KBM-7 (cell line): ENCODE data around the gene FHIP2A.
"Not testable (repeated sequence)": the region's sequence is repeated elsewhere in the genome, so short reads cannot be mapped to it uniquely, and the experiment has no call there.

Experiments
- DNase-seq: peaks from one replicate; pipeline ENCODE4 v3.0.0-alpha.2; 2015
- in situ Hi-C: fragments of 300-500 bp; cut with MboI; formaldehyde crosslinking; loops from 2 replicates; pipeline ENCODE4 v1.14.3; 2020; ENCODE audit warnings: low sequenced_read_pairs, low pct_unique_long_range_greater_than_20kb, mixed read lengths

The FHIP2A gene

GRCh38 chr10:114821293-114821914 is at the start of gene FHIP2A:
Gene FHIP2A, plus strand, starts transcription at chr10:114821780. Its CDS starts 299 bp downstream, at chr10:114822079.
- peak; percentile 76 for DNase-seq

GRCh38 chr10:114772496-114773196 is 48.9 kb upstream of the FHIP2A start:
- in situ Hi-C loops = no loop called here
- DNase-seq = no peak

More at GRCh38 chr10:114821293-114821914, at the start of gene FHIP2A:
- in situ Hi-C loops = no loop called here

- no peak for DNase-seq
- in situ Hi-C loops = no loop called here
These were observed 48.4 kb upstream of the FHIP2A start for GRCh38 chr10:114773197-114773532.

GRCh38 chr10:114775082-114775481 is 46.5 kb upstream of the FHIP2A start:
- in situ Hi-C loops, DNase-seq: not testable (repeated sequence)

DNA sequence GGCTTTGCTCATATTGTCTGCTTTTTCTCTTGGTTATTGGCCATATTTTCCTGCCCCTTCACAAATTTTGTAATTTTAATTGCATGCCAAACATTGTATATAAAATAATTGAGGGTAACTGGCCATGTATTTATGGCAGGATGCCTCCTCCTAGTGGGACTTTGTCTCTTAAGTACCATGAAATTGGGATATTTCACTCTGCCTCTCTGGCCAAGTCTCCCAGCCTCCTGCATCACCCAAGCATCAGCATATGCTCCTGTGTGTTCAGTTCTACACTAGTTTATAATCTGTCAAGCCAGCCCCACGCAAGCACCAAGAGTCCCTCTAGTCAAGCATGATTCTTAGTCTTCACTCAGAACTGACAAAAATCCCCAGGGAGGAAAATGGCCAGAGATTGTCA is 44.2 kb upstream of the FHIP2A start:
- in situ Hi-C loops = no loop called here
- no peak for DNase-seq

- DNase-seq = no peak
- in situ Hi-C loops = no loop called here
These were observed 41.6 kb upstream of the FHIP2A start for GRCh38 chr10:114779803-114780576.

- no peak for DNase-seq
- in situ Hi-C loops = no loop called here
These were observed 40.9 kb upstream of the FHIP2A start for GRCh38 chr10:114780577-114781184.

DNA sequence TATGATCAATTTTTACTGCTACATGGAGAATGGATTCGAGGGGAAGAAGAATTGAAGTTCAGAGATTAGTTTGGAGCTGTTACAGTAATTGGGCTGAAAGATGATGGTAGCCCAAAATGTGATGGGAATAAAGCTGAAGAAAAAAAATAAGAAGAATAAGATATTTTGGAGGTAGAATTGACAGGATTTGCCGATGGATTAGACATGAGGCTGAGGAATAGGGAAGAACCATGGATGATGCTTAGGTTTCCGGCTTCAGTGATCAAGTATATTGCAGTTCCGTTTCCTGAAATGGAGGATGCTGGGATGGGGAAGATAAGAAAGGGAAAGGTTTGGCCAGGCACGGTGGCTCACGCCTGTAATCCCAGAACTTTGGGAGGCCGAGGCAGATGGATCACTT is 38.9 kb upstream of the FHIP2A start:
- DNase-seq = no peak
- in situ Hi-C loops = no loop called here

DNA sequence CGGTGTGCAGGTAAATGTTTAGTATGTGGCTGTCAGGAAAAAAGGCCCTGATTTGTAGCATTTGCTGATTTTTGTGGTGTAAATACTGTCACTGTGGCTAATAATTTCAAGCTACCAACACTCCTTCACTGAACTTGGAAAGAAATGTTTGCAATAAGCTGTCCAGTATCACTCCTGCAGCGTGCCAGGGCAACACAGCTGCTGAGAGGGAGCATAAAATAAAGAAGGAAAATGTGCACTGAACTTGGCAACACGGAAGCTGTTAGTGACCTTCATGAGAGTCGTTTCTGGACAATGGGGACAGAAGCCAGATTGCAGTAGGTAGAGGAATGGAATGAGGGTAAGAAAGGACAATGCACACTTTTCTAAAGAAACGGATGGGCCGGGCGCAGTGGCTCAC is 37.9 kb upstream of the FHIP2A start:
- in situ Hi-C loops = no loop called here
- DNase-seq = no peak

DNA sequence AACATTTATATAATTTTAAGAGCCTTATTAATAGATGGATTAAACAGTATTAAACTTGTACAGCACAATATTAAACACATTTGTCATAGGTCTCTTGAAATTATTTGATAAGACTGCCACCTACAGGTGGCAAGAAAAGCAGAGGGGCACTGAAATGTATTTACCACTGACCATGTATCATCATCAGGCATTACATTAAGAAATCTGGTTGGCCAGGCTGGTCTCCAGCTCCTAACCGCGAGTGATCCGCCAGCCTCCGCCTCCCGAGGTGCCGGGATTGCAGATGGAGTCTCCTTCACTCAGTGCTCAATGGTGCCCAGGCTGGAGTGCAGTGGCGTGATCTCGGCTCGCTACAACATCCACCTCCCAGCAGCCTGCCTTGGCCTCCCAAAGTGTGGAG is 35.1 kb upstream of the FHIP2A start:
- DNase-seq = peak; percentile 14
- in situ Hi-C loops = not testable (repeated sequence)

DNA sequence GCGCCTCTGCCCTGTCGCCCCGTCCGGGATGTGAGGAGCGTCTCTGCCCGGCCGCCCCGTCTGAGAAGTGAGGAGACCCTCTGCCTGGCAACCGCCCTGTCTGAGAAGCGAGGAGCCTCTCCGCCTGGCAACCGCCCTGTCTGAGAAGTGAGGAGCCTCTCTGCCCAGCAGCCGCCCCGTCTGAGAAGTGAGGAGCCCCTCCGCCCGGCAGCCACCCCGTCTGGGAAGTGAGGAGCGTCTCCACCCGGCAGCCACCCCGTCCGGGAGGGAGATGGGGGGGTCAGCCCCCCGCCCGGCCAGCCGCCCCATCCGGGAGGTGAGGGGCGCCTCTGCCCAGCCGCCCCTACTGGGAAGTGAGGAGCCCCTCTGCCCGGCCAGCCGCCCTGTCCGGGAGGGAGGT is 34.4 kb upstream of the FHIP2A start:
- DNase-seq, in situ Hi-C loops: not testable (repeated sequence)

DNA sequence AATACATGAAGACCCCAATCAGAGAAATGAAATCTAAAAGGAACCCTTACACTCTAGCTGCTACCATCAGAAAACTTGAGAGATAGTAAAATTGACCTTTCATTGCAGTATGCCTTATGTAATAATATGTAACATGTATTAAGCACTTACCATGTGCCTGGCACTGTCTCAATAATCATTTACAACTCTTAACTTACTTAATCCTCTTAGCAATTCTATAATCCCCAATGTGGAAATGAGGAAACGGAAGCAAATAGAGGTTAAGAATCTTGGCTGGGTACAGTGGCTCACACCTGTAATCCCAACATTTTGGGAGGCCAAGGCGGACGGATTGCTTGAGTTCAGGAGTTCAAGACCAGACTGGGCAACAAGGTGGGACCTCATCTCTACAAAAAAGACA is 29.8 kb upstream of the FHIP2A start:
- in situ Hi-C loops = no loop called here

DNA sequence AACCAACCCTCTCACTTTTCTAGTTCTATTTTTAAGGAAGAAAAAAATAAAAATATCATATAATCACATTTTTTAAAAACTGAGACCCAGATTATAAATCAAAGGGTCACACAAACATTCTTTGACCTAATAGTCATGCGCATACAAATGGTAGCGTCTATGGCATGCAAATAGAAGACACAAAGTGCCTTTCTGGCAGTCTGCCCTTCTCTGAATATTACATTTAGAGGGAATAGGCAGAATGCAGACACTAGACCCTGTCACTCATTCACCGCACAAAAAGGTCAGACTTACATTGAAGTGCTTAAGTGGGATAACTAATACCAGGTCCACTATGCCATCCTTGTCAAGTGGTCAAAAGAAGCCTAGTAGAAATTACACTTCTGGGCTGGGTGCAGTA is 26.5 kb upstream of the FHIP2A start:
- no peak for DNase-seq
- in situ Hi-C loops = no loop called here

More for the DNA sequence above, 29.8 kb upstream of the FHIP2A start:
- DNase-seq = no peak

DNA sequence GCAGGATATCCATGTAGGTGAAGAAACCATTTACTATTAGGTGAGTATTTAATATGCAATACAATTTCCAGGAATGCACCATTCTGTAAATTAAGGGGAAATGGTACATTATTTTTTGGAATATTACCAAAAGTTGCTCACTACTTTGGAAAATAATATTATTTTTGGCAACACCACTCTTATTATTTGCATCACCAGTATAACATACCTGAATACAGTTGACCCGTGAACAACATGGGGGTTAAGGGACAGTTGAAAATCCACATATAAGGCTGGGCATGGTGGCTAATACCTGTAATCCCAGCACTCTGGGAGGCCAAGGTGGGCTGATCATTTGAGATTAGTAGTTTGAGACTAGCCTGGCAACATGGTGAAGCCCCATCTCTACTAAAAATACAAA is 21.2 kb upstream of the FHIP2A start:
- in situ Hi-C loops = no loop called here
- DNase-seq = no peak

DNA sequence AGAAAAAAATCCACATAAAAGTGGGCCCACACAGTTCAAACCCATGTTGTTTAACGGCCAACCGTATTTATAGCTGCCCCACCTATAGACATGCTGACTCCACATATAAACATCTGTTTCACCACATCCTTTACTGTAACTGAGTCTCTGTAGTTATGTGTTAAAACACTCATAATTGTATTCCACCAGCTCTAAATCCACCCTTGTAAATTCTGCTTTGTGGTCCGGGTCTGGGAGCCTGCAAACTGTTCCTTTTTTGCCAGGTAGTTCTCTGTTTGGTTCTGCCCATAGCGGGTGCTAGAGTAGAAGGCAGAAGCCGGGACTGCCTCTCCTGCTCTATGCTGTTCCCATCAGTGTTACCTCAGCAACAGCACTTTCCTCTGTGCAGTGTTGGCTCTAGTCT is 20.2 kb upstream of the FHIP2A start:
- DNase-seq = peak; percentile 50
- in situ Hi-C loops = no loop called here

DNA sequence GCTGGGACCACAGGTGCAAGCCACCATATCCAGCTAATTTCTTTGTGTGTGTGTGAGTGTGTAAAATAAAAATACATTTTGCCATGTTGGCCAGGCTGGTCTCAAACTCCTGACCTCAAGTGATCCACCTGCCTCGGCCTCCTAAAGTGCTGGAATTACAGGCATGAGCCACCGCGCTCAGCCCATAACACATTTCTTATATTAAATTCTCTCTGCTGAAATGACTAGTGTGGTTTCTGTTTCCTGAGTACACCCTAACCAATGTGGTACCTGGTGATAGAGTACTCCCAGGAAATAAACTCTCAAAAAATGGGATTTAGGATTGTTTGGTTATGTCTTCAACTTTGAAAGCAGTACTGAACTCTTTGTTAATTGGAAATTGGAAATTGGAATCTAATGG is 19.4 kb upstream of the FHIP2A start:
- no peak for DNase-seq
- in situ Hi-C loops = no loop called here

GRCh38 chr10:114806562-114807391 is 14.8 kb upstream of the FHIP2A start:
- DNase-seq = no peak
- in situ Hi-C loops = no loop called here

DNA sequence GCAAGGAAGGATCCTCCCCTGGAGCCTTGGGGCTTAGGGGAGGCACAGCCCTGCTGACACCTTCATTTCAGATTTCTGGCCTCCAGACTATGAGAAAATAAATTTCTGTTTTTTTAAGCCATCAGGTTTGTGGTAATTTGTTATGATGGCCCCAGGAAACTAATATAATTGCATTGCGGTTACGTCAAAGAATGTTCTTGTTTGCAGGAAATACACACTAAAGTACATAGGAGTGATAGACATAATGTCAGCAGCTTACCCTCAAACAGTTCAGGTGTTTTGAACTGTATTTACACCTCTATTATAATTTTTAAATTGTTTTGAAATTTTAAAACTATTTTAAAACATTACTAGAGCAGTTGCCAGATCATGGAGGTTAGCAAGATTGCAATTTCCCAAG is 12.6 kb upstream of the FHIP2A start:
- in situ Hi-C loops = no loop called here
- no peak for DNase-seq

- no peak for DNase-seq
- in situ Hi-C loops = no loop called here
These were observed 10.7 kb upstream of the FHIP2A start for GRCh38 chr10:114810926-114811325.
